Stimulated activated CD8-positive, alpha-beta memory T cell treated with anti-CD3 and anti-CD28 coated beads, Interleukin-12 subunit alpha, Interleukin-12 subunit beta, amount 100 ng/mL, for 24 hours (primary cell): ENCODE data around the gene ACOXL.
A peak's percentile ranks its signal among the peaks of the same experiment; 100 is the strongest.
"Not testable (repeated sequence)": the region's sequence is repeated elsewhere in the genome, so short reads cannot be mapped to it uniquely, and the experiment has no call there.

Experiments
- DNase-seq: peaks from one replicate; pipeline ENCODE4 v3.0.0-alpha.2; 2020; ENCODE audit errors: extremely low read depth

ACOXL gene

DNA sequence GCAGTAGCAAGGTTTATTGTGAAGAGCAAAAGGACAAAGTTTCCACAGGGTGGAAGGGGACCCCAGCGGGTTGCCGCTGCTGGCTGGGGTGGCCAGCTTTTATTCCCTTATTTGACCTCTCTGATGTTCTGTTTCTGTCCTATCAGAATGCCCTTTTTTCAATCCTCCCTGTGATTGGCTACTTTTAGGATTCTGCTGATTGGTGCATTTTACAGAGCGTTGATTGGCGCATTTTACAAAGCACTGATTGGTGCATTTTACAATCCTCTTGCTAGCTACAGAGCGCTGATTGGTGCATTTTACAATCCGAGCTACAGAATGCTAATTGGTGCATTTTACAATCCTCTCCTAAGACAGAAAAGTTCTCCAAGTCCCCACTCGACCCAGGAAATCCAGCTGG, 123.5 kb downstream of the ACOXL start:
- DNase-seq: not testable (repeated sequence)

DNA sequence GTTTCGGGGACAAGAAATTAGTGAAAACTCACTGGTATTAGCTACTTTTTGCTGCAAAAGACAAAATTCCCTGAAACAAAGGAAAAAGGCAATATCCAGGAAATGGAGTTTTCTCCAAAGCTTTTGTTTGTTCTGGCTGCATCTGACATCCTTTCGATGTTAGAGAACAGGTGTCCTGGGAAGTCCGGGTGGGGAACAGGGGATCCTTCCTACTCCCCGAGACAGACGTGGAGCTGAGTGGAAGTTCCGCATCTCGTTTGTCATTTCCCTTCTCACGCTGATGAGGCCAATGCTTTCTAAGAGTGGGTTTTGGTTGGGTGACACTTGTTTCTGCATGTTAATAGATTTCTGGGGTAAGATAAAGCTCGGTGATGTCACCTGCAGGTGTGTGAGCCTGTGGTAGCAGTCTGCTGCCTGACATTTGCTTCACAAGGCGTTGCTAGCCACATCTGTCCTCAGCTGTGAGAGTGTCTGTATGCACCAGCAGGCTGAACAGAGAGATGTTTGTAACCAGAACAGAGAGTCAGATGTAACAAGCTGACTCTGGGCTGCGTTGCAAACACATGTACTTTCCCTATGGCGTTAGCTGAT, 125.9 kb downstream of the ACOXL start:
- DNase-seq: peak; percentile 22

DNA sequence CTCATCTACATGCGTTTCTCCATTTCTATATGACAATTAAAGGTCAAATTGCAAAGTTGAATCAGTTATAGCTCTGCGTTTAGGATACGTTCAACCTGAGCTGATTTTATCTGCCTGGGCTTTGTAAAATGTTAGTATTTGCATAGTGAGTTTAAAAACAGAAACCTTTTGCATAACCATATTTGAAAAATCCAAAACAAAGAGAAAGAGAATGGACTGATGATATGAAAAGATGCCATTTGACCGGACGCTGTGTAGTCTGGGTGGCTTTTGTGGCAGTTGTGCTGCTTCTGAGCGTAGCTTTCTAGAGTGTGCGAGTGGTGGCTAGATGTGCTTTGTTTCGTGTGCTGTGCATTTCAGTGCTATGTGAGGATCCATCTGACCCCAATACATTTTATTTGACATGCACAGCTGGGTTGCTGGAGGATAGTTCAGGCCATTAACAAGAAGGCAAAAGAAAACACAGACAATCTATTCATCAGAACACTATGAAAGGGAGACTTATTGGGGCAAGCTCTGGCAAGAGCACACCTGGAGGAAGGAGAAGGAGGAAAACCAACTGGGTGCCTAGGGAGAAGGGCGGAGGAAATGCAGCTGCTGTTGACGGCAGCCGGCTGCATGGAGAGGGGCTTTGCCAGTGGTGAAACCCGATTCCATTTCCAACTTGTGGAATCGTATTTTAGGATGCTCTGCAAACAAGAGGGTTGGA, 126.8 kb downstream of the ACOXL start:
- no peak for DNase-seq

DNA sequence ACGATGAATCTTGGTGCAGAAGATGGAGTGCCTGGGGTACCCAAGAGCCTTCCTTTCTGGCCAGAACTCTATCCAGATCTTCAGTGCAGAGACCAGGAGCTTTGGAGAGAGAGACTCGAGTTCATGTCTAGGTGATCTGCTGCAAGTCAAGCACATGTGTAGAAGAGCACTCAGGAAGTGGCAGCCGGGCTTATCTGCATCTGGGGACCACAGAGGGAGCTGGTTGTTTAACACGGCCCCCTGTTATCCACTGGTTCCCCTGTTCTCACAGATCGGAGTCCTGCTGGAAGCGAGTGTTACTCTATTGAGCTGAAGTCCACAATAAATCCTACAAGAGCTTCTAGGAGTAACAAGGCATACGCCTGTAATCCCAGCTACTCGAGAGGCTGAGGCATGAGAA, 128.3 kb downstream of the ACOXL start:
- DNase-seq: no peak

DNA sequence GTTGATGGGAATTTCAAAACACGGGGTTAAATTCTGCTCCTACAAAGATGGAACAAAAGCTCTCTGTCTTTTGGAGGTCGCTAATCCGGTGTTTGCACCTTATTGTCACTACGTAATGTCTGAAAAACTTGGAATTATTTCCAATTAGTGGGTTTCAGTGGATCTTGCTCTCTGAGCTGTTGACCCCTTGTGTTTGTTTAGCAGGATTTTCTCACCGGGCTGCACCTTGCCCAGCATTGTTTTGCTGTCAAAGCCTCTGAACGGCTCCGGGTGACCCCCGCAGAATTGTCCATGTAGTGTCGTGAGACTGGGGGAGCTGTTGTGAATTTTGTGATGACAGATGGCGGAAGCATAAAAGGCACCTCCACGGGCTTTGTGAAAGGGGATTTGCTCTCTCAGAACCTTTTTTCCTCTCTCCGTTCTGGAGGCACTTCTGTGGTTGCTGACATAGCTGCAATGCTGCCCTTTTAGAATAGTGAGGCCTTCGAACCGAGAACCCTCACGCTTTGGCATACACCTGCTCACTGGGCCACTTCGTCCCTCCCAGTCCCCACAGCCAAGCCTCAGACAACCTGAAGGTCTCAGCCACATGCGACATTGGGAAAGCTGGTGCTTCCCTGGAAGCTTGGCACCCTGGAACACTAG, 129.4 kb downstream of the ACOXL start:
- DNase-seq: no peak

GRCh38 chr2:110863726-110864125, 131.4 kb downstream of the ACOXL start:
- no peak for DNase-seq

DNA sequence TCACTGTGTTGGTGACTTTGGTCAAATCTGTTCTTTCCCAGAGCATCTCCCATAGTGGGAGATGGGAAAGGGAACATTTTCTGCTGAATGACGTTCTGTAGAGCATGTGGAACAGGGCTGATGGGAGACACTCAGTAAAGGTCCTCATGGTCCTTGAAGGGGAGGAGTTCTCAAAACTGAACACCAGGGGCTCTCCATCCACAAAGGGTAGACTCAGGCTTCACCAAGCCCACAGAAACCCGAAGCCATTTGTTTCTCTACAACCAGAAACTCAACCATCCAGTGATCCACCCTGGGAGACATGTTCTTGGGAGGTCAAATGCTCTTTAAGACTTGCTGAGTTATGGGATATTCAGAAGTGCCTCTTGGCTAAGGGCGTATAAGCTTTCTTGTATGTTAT, 131.8 kb downstream of the ACOXL start:
- DNase-seq: no peak

DNA sequence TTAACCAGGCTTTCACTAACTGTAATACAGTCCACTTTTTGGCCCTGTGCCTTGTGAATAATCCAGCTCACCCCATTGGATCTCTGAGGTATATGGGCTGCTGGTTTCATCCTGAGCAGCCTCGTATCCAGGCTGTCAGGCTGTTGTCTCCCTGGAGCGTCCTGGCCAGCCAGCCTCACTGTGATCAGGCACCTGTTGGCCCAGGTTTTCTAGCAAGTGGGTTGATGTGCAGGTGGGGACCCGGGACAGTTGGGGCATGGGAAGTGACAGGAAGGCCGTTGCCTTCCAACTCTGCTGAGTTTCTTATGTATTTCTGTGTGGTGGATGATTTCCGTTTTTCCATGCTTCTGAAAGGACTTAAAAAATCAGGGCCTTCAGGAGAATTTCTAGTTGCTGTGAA, 132.4 kb downstream of the ACOXL start:
- no peak for DNase-seq

DNA sequence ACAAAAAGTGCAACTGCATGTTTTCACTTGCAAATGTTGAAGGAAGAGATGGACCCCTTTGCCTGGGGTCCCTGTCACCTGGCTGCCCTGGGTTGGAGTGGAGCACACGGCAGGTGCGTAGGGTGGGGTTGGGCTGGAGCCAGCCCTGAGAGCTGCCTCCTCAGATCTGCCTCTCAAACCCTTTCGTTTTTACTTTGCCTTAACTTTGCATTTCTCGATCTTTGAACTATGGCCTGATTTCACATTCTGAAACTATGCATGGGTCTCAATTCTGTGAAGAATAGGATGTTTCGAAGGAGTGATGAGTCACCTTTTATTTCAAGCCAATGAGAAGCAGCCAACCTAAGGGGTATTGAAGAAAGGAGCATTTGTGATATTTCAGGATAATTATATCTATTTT, 132.8 kb downstream of the ACOXL start:
- no peak for DNase-seq

DNA sequence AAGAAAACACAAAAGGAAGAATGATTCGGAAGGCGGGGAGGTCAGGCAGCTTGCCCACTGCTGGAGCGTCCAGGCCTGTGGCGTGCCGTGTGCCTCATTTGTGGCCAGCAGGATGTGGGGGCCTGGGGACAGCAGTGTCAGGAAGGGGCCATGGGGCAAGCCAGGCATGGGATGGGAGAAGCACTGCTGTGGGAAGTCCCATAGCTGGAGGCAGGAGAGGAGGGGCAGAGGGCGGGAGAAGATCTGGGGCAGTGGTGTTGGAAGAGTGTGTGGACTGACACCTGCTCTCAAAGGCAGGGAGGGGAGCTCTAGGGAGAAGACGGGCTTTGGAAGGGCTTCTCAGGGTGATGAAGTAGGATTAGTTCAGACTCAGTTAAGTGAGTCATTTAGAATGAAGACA, 133.7 kb downstream of the ACOXL start:
- no peak for DNase-seq

GRCh38 chr2:110866466-110866865, 134.1 kb downstream of the ACOXL start:
- peak; percentile 45 for DNase-seq

- DNase-seq: no peak
Observed at GRCh38 chr2:110867078-110867477, 134.7 kb downstream of the ACOXL start.

DNA sequence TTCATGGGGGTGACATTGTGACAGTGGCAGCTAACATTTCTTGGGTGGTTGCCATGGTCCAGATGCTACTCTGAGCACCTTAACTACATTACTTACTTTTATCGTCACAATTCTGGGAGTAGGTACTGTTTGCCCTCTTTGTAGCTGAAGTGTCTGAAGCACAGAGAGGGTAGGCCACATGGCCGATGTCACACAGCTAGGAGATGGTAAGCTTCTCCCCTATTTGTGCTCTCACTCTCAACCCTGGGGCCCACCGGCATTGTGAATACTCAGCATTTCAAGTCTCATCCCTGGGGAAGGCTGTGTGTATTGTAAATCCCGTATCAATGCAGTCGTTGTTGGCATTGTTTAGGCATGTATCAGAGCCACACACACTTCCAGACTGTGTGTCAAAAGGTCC, 136.6 kb downstream of the ACOXL start:
- DNase-seq: no peak

- DNase-seq: no peak
Observed at GRCh38 chr2:110869472-110870446, 137.4 kb downstream of the ACOXL start.

- no peak for DNase-seq
Observed at GRCh38 chr2:110870545-110870944, 138.2 kb downstream of the ACOXL start.

- DNase-seq: no peak
Observed at GRCh38 chr2:110871637-110872036, 139.3 kb downstream of the ACOXL start.

DNA sequence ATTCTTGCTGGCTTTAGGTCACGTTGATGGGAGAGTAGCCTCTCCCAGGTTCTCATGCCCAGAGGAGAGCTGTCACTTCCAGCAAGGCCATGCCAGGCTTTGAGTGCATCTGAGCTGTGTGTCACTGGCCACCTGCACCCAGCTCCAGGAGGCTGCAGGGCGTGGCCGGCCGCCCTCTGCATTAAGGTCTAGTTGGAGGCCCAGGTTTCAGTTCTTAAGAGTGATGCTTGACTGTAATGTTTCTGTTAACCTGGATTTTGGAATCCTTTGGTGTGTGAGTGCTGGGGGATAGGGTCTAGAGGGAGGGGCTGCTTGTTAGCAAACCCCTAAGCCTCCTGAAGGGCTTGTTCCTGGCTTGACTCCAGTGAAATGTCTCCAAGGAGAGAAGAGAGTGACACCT, 140.1 kb downstream of the ACOXL start:
- DNase-seq: no peak

DNA sequence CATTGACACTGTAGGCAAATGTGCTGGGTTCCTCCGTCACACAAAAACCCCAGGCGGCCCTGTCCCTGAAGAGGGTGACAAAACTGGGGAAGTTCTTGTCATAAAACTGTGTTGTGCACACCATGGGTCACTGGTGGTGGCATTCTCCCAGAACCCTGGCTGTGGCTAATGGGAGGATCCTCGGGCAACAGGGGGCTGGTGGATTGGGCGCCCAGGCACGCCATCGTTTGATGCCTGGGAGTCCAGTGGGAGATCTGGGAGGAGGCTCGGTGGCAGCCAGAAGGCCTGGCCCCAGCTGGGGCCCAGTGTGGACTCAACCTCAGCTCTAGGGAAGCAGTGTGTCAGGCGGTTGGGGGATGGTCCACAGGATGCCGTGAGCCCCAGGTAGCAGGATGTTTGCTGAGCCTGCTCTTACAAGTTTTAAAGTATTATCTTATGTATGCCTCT, 140.7 kb downstream of the ACOXL start:
- no peak for DNase-seq

DNA sequence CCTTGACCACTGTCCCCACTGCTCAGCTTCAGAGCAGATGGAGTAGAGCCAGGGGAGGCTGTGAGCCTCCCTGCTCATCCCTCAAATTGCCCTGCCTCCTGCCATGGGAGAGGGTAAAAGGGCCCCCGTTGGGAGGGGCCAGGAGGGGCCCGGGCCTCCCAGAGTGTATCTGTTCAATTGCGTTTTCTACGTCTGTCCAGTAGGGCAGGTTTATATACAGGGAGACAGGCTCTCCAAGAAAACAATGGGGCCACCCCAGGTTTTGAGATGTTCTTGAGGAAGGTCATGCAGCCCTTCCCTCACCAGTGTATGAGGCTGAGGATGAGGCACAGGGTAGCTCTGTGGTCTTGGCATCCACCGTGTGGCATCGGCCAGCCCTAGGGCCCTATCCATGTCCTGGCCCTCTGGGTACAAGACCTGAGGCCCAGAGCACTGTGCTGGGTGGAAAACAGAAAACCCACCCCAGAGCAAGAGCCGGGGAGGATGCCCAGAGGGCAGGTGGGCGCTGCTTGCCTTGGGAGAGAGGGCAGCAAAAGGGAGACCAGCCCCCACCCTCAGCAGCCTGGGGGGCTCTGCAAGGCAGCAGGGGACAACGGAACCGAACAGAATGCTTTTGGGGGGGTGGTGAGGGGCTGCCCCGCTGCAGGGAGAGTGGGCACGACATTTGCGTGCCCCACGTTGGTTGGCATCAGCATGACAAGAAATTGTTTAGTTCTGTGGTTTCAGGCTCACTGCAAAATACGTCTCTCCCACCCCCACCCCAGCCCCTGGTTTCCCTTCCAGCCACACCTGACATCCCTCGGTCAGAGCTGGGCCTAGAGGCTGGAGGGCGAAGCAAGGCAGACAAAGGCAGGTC, 141.5 kb downstream of the ACOXL start:
- DNase-seq: no peak

DNA sequence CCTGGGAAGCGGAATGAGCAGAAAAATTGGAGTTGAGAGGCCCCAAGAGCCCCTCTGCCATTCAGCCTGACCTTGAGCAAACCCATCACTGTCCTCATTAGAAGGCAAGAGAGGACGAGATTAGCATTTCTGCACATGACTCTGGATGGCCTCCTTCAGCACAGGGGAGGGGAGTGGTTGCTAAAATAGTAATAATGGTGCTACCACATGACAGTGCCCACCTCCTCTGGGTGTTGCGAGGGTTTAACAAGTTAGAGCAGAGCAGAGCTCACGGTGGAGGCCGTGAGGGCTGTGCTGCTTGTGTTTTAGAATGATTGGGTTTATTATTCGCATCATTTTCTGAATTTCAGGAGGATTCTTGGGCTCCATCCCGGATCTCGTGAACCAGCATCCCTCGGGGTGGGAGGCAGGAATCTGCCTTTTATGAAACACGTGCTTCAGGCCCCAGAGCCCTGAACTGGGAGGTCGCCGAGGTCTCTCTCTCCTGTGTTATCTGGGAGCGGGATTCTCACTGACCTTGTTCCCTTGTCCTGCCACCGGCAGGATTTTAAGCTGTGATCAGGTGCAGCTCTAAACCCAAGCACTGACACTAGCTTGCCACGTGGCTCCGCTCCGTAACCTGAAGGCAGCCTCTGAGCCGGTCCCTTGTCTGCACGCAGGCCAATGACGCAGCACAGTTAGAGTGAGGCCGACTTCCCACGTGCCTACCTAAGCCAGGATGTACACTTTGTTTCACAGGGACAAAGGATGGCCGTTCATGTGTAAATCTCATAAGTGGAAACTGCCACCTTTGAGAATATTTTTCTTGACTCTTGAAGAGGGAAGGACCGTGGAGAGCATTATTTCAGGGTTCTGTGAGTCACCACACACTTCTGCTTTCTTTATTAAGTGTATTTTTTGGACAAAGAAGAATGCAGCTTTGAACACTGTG, 142.3 kb downstream of the ACOXL start:
- no peak for DNase-seq
